ENCODE measurements around the gene IKZF3.

IKZF3 gene

GRCh38 chr17:39804839-39805238, 59.3 kb downstream of the IKZF3 start:
- Histone ChIP-seq H3K4me3 (ENCODE audit: low read depth, low read length) (no peak overlapping the region), H3K4me1 (peaks cover 4% of the 10 kb centered on the region; the same call in 1 of the 2 replicates), H3K27me3 (peaks cover 43% of the 10 kb centered on the region), H3K36me3 (no peaks in the 10 kb centered on the region), H3K9me3 (no peaks in the 10 kb centered on the region)
- TF ChIP-seq CTCF (IDR thresholded peaks at IDR 0.05; ENCODE audit: low read depth, low read length) = no peak
- DNase-seq = no peak

- Histone ChIP-seq H3K27me3 (peaks cover 25% of the 10 kb centered on the region), H3K9me3 (no peaks in the 10 kb centered on the region), H3K36me3 (no peaks in the 10 kb centered on the region), H3K4me1 (peaks cover 4% of the 10 kb centered on the region; the same call in 1 of the 2 replicates), H3K4me3 (ENCODE audit: low read depth, low read length) (no peak overlapping the region)
- no peak for TF ChIP-seq CTCF (IDR thresholded peaks at IDR 0.05; ENCODE audit: low read depth, low read length)
- DNase-seq = no peak
These were observed 63.1 kb downstream of the IKZF3 start for GRCh38 chr17:39801055-39801454.

- Histone ChIP-seq H3K4me3 (ENCODE audit: low read depth, low read length) (no peak overlapping the region), H3K9me3 (no peaks in the 10 kb centered on the region), H3K4me1 (peaks cover 4% of the 10 kb centered on the region; the same call in 1 of the 2 replicates), H3K36me3 (no peaks in the 10 kb centered on the region), H3K27me3 (peaks cover 21% of the 10 kb centered on the region)
- no peak for TF ChIP-seq CTCF (IDR thresholded peaks at IDR 0.05; ENCODE audit: low read depth, low read length)
- no peak for DNase-seq
These were observed 63.6 kb downstream of the IKZF3 start for GRCh38 chr17:39800540-39800939.

- Histone ChIP-seq H3K9me3 (no peaks in the 10 kb centered on the region), H3K36me3 (no peaks in the 10 kb centered on the region), H3K27me3 (peaks cover 18% of the 10 kb centered on the region), H3K4me1 (peaks cover 4% of the 10 kb centered on the region; the same call in 1 of the 2 replicates), H3K4me3 (ENCODE audit: low read depth, low read length) (no peak overlapping the region)
- DNase-seq = no peak
- no peak for TF ChIP-seq CTCF (IDR thresholded peaks at IDR 0.05; ENCODE audit: low read depth, low read length)
These were observed 64.7 kb downstream of the IKZF3 start for GRCh38 chr17:39799395-39799794.

- Histone ChIP-seq H3K9me3 (no peaks in the 10 kb centered on the region), H3K4me1 (no peaks in the 10 kb centered on the region), H3K36me3 (no peaks in the 10 kb centered on the region), H3K4me3 (ENCODE audit: low read depth, low read length) (no peak overlapping the region), H3K27me3 (peaks cover 40% of the 10 kb centered on the region)
- no peak for DNase-seq
- no peak for TF ChIP-seq CTCF (IDR thresholded peaks at IDR 0.05; ENCODE audit: low read depth, low read length)
These were observed 69.7 kb downstream of the IKZF3 start for GRCh38 chr17:39794249-39794970.

GRCh38 chr17:39793301-39793872, 70.7 kb downstream of the IKZF3 start:
- Histone ChIP-seq H3K9me3 (no peaks in the 10 kb centered on the region), H3K27me3 (peaks cover 35% of the 10 kb centered on the region), H3K36me3 (no peaks in the 10 kb centered on the region), H3K4me3 (ENCODE audit: low read depth, low read length) (no peak overlapping the region), H3K4me1 (no peaks in the 10 kb centered on the region)
- TF ChIP-seq CTCF (IDR thresholded peaks at IDR 0.05; ENCODE audit: low read depth, low read length) = no peak
- no peak for DNase-seq

Measured in BE2C (cell line).